HepG2 (cell line): ENCODE data around the gene CTF1. TPM values are rescaled to one million over a fixed set of nuclear protein-coding genes. Genes with fewer than 3 reads are reported as not detected.

Experiments used
- CC2D1A ChIP-seq: sonication (generic); formaldehyde crosslinking; IDR thresholded peaks from 2 replicates; pipeline ENCODE4 v1.8.1; 2023; ENCODE audit warnings: mild to moderate bottlenecking, missing genetic modification reagents
- FOXK2 ChIP-seq: fragments of 450-650 bp; IDR thresholded peaks from 2 replicates; pipeline ENCODE4 v1.6.1; 2016
- HDAC6 ChIP-seq: fragments of 200-600 bp; sonication (generic); IDR thresholded peaks from 2 replicates; pipeline ENCODE4 v1.7.0; 2017; ENCODE audit warnings: mild to moderate bottlenecking, antibody characterized with exemption, low read length, low read depth
- PHF20 ChIP-seq: sonication (generic); formaldehyde crosslinking; IDR thresholded peaks from 2 replicates; pipeline ENCODE4 v1.5.0; 2020; ENCODE audit warnings: mild to moderate bottlenecking, missing genetic modification reagents
- PITX1 ChIP-seq: sonication (generic); formaldehyde crosslinking; IDR thresholded peaks from 2 replicates; pipeline ENCODE4 v1.5.1; 2020; ENCODE audit warnings: mild to moderate bottlenecking, missing genetic modification reagents
- REPIN1 ChIP-seq: sonication (generic); formaldehyde crosslinking; IDR thresholded peaks from 2 replicates; pipeline ENCODE4 v1.8.0; 2022; ENCODE audit warnings: missing genetic modification reagents, low read depth, mild to moderate bottlenecking, borderline replicate concordance
- SMAD9 ChIP-seq: sonication (generic); formaldehyde crosslinking; IDR thresholded peaks from 2 replicates; pipeline ENCODE4 v1.5.1; 2020; ENCODE audit warnings: mild to moderate bottlenecking, missing genetic modification reagents
- ZC3H4 ChIP-seq: sonication (generic); formaldehyde crosslinking; IDR thresholded peaks from 2 replicates; pipeline ENCODE4 v1.4.0; 2020; ENCODE audit warnings: missing genetic modification reagents, borderline replicate concordance
- ZNF124 ChIP-seq: sonication (generic); formaldehyde crosslinking; IDR thresholded peaks from 2 replicates; pipeline ENCODE4 v1.4.0; 2020; ENCODE audit warnings: missing genetic modification reagents
- ZNF296 ChIP-seq: sonication (generic); formaldehyde crosslinking; conservative IDR thresholded peaks from 2 replicates; pipeline ENCODE4 v1.5.0; 2020; ENCODE audit warnings: mild to moderate bottlenecking, missing genetic modification reagents
- ZNF670 ChIP-seq: sonication (generic); formaldehyde crosslinking; IDR thresholded peaks from 2 replicates; pipeline ENCODE4 v1.8.0; 2022; ENCODE audit warnings: mild to moderate bottlenecking, missing genetic modification reagents, borderline replicate concordance
- polyA plus RNA-seq, 8 experiments: library from polyadenylated mRNA; depleted of rRNA in 3 of 8; stranded (reverse) in 7 of 8; unstranded in 1 of 8; fragments of >200 nt; fragmentation: Illumina TruSeq in 4 of 8; extraction: Trizol in 4 of 8; gene quantifications; 2 replicates each; pipeline versions ENCODE4 v1.2.1 to v1.2.3, GENCODE V29; 2011 to 2016; ENCODE audit warnings: low read depth in 4 of 8, missing spikeins in 1 of 8, mixed read lengths in 1 of 8; ENCODE audit not compliant: insufficient read depth in 1 of 8
- total RNA-seq, 5 experiments: library from RNA; depleted of rRNA; stranded (reverse); fragments of >200 nt; fragmentation: Illumina TruSeq; extraction: Trizol; gene quantifications; 2 replicates each; pipeline ENCODE4 v1.2.3, GENCODE V29; 2016; ENCODE audit warnings: low read depth in 1 of 5
- TF ChIP-seq, protein P1 (sequence below): sonication (generic); formaldehyde crosslinking; IDR thresholded peaks from 2 replicates; pipeline ENCODE4 v1.4.0; 2020; ENCODE audit warnings: missing genetic modification reagents, mild to moderate bottlenecking, borderline replicate concordance
- TF ChIP-seq, protein P2 (sequence below): IDR thresholded peaks from 2 replicates; pipeline ENCODE4 v1.4.0; 2020; ENCODE audit warnings: mild to moderate bottlenecking, missing genetic modification reagents
- TF ChIP-seq, protein P3 (sequence below): sonication (generic); formaldehyde crosslinking; IDR thresholded peaks from 2 replicates; pipeline ENCODE4 v1.4.0; 2020; ENCODE audit warnings: missing genetic modification reagents

Gene CTF1
- total and polyA plus RNA-seq, 2 of the 13 experiments (the other 11 are each of a cell fraction or from before 2014, with no cell fraction given): 0.13 to 1.8 TPM

DNA sequence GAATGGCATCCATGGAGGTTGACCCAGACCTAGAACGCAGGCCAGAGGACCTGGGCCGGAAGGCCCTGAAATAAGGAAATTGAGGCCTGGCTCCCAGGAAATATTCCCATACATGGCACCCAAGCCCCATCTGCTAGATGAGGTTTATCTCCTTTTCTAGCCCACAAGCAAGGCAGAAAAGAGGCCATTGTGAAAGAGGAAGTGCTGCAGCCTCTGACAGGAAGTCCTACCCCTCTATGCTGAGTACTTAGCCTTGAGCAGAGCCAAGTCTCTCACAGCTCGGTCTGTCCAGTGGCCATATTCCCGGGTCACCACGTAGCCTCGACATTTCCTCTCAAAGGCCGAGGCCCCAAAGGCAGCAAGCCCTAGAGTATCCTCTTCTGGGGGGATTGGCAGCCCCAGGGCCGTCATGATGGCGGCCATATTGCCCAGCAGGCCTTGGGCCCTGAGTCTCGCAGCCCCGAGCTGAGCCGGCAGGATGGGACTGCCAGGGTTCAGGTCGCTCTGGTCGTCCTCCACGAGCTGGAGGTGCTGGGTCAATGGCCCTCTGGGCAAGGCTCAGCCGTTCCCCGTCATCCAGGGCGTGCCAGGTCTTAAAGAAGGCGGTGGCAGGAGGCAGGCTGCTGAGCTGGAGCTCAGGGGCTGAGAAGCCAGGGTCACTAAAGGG, 7.8 kb downstream of the CTF1 start (continued):
- TF ChIP-seq, protein P1, sequence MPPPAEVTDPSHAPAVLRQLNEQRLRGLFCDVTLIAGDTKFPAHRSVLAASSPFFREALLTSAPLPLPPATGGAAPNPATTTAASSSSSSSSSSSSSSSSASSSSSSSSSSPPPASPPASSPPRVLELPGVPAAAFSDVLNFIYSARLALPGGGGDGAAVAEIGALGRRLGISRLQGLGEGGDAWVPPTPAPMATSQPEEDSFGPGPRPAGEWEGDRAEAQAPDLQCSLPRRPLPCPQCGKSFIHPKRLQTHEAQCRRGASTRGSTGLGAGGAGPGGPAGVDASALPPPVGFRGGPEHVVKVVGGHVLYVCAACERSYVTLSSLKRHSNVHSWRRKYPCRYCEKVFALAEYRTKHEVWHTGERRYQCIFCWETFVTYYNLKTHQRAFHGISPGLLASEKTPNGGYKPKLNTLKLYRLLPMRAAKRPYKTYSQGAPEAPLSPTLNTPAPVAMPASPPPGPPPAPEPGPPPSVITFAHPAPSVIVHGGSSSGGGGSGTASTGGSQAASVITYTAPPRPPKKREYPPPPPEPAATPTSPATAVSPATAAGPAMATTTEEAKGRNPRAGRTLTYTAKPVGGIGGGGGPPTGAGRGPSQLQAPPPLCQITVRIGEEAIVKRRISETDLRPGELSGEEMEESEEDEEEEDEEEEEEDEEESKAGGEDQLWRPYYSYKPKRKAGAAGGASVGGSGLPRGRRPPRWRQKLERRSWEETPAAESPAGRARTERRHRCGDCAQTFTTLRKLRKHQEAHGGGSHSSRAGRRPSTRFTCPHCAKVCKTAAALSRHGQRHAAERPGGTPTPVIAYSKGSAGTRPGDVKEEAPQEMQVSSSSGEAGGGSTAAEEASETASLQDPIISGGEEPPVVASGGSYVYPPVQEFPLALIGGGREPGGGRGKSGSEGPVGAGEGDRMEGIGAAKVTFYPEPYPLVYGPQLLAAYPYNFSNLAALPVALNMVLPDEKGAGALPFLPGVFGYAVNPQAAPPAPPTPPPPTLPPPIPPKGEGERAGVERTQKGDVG (CRISPR knock-in tag): no peak
- no peak for TF ChIP-seq HDAC6
- TF ChIP-seq, protein P2, sequence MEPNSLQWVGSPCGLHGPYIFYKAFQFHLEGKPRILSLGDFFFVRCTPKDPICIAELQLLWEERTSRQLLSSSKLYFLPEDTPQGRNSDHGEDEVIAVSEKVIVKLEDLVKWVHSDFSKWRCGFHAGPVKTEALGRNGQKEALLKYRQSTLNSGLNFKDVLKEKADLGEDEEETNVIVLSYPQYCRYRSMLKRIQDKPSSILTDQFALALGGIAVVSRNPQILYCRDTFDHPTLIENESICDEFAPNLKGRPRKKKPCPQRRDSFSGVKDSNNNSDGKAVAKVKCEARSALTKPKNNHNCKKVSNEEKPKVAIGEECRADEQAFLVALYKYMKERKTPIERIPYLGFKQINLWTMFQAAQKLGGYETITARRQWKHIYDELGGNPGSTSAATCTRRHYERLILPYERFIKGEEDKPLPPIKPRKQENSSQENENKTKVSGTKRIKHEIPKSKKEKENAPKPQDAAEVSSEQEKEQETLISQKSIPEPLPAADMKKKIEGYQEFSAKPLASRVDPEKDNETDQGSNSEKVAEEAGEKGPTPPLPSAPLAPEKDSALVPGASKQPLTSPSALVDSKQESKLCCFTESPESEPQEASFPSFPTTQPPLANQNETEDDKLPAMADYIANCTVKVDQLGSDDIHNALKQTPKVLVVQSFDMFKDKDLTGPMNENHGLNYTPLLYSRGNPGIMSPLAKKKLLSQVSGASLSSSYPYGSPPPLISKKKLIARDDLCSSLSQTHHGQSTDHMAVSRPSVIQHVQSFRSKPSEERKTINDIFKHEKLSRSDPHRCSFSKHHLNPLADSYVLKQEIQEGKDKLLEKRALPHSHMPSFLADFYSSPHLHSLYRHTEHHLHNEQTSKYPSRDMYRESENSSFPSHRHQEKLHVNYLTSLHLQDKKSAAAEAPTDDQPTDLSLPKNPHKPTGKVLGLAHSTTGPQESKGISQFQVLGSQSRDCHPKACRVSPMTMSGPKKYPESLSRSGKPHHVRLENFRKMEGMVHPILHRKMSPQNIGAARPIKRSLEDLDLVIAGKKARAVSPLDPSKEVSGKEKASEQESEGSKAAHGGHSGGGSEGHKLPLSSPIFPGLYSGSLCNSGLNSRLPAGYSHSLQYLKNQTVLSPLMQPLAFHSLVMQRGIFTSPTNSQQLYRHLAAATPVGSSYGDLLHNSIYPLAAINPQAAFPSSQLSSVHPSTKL: no peak
- TF ChIP-seq PITX1 (CRISPR knock-in tag): no peak
- TF ChIP-seq ZNF296 (CRISPR knock-in tag): no peak
- no peak for TF ChIP-seq ZNF670 (CRISPR knock-in tag)
- TF ChIP-seq FOXK2: no peak
- no peak for TF ChIP-seq REPIN1
- TF ChIP-seq ZNF124 (CRISPR knock-in tag): no peak
- no peak for TF ChIP-seq ZC3H4 (CRISPR knock-in tag)
- peak; percentile 41; the same call in 1 of the 2 replicates for TF ChIP-seq PHF20 (CRISPR knock-in tag)
- TF ChIP-seq CC2D1A (CRISPR knock-in tag): no peak
- TF ChIP-seq, protein P3, sequence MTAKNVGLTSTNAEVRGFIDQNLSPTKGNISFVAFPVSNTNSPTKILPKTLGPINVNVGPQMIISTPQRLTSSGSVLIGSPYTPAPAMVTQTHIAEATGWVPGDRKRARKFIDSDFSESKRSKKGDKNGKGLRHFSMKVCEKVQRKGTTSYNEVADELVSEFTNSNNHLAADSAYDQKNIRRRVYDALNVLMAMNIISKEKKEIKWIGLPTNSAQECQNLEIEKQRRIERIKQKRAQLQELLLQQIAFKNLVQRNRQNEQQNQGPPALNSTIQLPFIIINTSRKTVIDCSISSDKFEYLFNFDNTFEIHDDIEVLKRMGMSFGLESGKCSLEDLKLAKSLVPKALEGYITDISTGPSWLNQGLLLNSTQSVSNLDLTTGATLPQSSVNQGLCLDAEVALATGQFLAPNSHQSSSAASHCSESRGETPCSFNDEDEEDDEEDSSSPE (CRISPR knock-in tag): no peak
- no peak for TF ChIP-seq SMAD9
